H9 (cell line): ENCODE results near the gene CHST8. TPM values are rescaled to one million over a fixed set of nuclear protein-coding genes. Genes with fewer than 3 reads are reported as not detected.

Source experiments
- DNase-seq: peaks from one replicate; pipeline ENCODE4 v3.0.0-alpha.2; 2017
- H2AFZ ChIP-seq: one replicate; pipeline ENCODE4 v1.6.1; 2013; ENCODE audit warnings: mild to moderate bottlenecking, low read length, control low read depth, moderate library complexity
- H2AK5ac ChIP-seq: 2 replicates; pipeline ENCODE4 v1.6.1; 2013; ENCODE audit warnings: low read length, control low read depth, mixed read lengths; ENCODE audit not compliant: insufficient read length
- H2BK120ac ChIP-seq: one replicate; pipeline ENCODE4 v1.6.1; 2013; ENCODE audit warnings: low read depth, mild to moderate bottlenecking, low read length, control low read depth, inconsistent platforms; ENCODE audit not compliant: poor library complexity, severe bottlenecking
- H2BK12ac ChIP-seq: 2 replicates; pipeline ENCODE4 v1.6.1; 2013; ENCODE audit warnings: low read length, control low read depth, mixed read lengths, low read depth; ENCODE audit not compliant: insufficient read length
- H2BK15ac ChIP-seq: 2 replicates; pipeline ENCODE4 v1.6.1; 2013; ENCODE audit warnings: low read depth, low read length, control low read depth
- H2BK20ac ChIP-seq: one replicate; pipeline ENCODE4 v1.6.1; 2013; ENCODE audit warnings: low read depth, mild to moderate bottlenecking, low read length, control low read depth, inconsistent platforms; ENCODE audit not compliant: poor library complexity, severe bottlenecking
- H2BK5ac ChIP-seq: 2 replicates; pipeline ENCODE4 v1.6.1; 2013; ENCODE audit warnings: low read length, control low read depth, mixed read lengths; ENCODE audit not compliant: insufficient read length
- H3K14ac ChIP-seq: 2 replicates; pipeline ENCODE4 v1.6.1; 2013; ENCODE audit warnings: low read length, control low read depth; ENCODE audit not compliant: insufficient read depth
- H3K18ac ChIP-seq: 2 replicates; pipeline ENCODE4 v1.6.1; 2013; ENCODE audit warnings: low read depth, mild to moderate bottlenecking, mixed read lengths, low read length, control low read depth; ENCODE audit not compliant: insufficient read length
- H3K23ac ChIP-seq: 2 replicates; pipeline ENCODE4 v1.6.1; 2013; ENCODE audit warnings: low read length, control low read depth, mixed read lengths, low read depth; ENCODE audit not compliant: insufficient read length
- H3K23me2 ChIP-seq: 2 replicates; pipeline ENCODE4 v1.6.1; 2013; ENCODE audit warnings: low read depth, mild to moderate bottlenecking, mixed read lengths, low read length, control low read depth; ENCODE audit not compliant: insufficient read length, poor library complexity, severe bottlenecking
- H3K27ac ChIP-seq: 2 replicates; pipeline ENCODE4 v1.5.1; 2013; ENCODE audit warnings: low read length, control low read depth, mixed read lengths, low read depth; ENCODE audit not compliant: insufficient read length
- H3K27me3 ChIP-seq: 2 replicates; pipeline ENCODE4 v1.6.1; 2013; ENCODE audit warnings: low read length, control low read depth, inconsistent platforms; ENCODE audit not compliant: insufficient read depth
- H3K4ac ChIP-seq: 2 replicates; pipeline ENCODE4 v1.6.1; 2013; ENCODE audit warnings: low read depth, mild to moderate bottlenecking, control low read depth, inconsistent platforms, low read length, moderate library complexity
- H3K4me1 ChIP-seq: 2 replicates; pipeline ENCODE4 v1.6.1; 2013; ENCODE audit warnings: low read length, control low read depth, inconsistent platforms; ENCODE audit not compliant: insufficient read depth
- H3K4me2 ChIP-seq: 2 replicates; pipeline ENCODE4 v1.6.1; 2013; ENCODE audit warnings: low read length, control low read depth, mixed read lengths; ENCODE audit not compliant: insufficient read length, insufficient read depth
- H3K56ac ChIP-seq: 2 replicates; pipeline ENCODE4 v1.6.1; 2013; ENCODE audit warnings: low read depth, mild to moderate bottlenecking, mixed read lengths, low read length, control low read depth; ENCODE audit not compliant: insufficient read length
- H3K79me1 ChIP-seq: 2 replicates; pipeline ENCODE4 v1.6.1; 2013; ENCODE audit warnings: low read depth, mild to moderate bottlenecking, moderate library complexity, low read length, control low read depth, inconsistent platforms; ENCODE audit not compliant: insufficient read depth, poor library complexity, severe bottlenecking
- H3K79me2 ChIP-seq: 2 replicates; pipeline ENCODE4 v1.6.1; 2013; ENCODE audit warnings: low read length, control low read depth, inconsistent platforms; ENCODE audit not compliant: insufficient read depth
- H3K9ac ChIP-seq: 2 replicates; pipeline ENCODE4 v1.6.1; 2013; ENCODE audit warnings: low read length, control low read depth, mixed read lengths; ENCODE audit not compliant: insufficient read length; ENCODE audit errors: extremely low read depth
- H3K9me3 ChIP-seq: one replicate; pipeline ENCODE4 v1.6.1; 2013; ENCODE audit warnings: low read depth, low read length, inconsistent platforms; ENCODE audit not compliant: control insufficient read depth
- H3T11ph ChIP-seq: one replicate; pipeline ENCODE4 v1.6.1; 2013; ENCODE audit warnings: mild to moderate bottlenecking, low read length, control low read depth, inconsistent platforms
- H4K20me1 ChIP-seq: one replicate; pipeline ENCODE4 v1.6.1; 2013; ENCODE audit not compliant: control insufficient read depth, insufficient read length, insufficient read depth
- H4K5ac ChIP-seq: 2 replicates; pipeline ENCODE4 v1.6.1; 2013; ENCODE audit warnings: low read depth, mild to moderate bottlenecking, mixed read lengths, low read length, control low read depth; ENCODE audit not compliant: insufficient read length
- H4K8ac ChIP-seq: replicated peaks from 2 replicates; pipeline ENCODE4 v1.6.1; 2013; ENCODE audit warnings: low read length, control low read depth, mixed read lengths, low read depth; ENCODE audit not compliant: insufficient read length
- H4K91ac ChIP-seq: 2 replicates; pipeline ENCODE4 v1.6.1; 2013; ENCODE audit warnings: low read depth, mild to moderate bottlenecking, moderate library complexity, mixed read lengths, low read length, control low read depth; ENCODE audit not compliant: insufficient read length
- H3K27ac Mint-ChIP-seq, 3 experiments: 2 replicates in 2 of 3; 3 replicates in 1 of 3; pipeline ENCODE4 v1.8.0; 2020 to 2021; ENCODE audit warnings: mixed read lengths in 3 of 3, mild to moderate bottlenecking in 1 of 3, moderate library complexity in 1 of 3
- H3K27me3 Mint-ChIP-seq: 2 replicates; pipeline ENCODE4 v1.8.0; 2021; ENCODE audit warnings: low read depth, mild to moderate bottlenecking, moderate library complexity, mixed read lengths
- H3K36me3 Mint-ChIP-seq, 3 experiments: 2 replicates in 2 of 3; 3 replicates in 1 of 3; pipeline ENCODE4 v1.8.0; 2020 to 2021; ENCODE audit warnings: low read depth in 3 of 3, mixed read lengths in 3 of 3; ENCODE audit not compliant: insufficient read depth in 1 of 3
- H3K4me1 Mint-ChIP-seq, 2 experiments: 2 replicates each; pipeline ENCODE4 v1.8.0; 2020; ENCODE audit warnings: mixed read lengths in 2 of 2
- H3K4me3 Mint-ChIP-seq, 2 experiments: 2 replicates in 1 of 2; 3 replicates in 1 of 2; pipeline ENCODE4 v1.8.0; 2020 to 2021; ENCODE audit warnings: mild to moderate bottlenecking in 2 of 2, mixed read lengths in 2 of 2, moderate library complexity in 1 of 2
- H3K9me3 Mint-ChIP-seq, 2 experiments: 2 replicates in 1 of 2; 3 replicates in 1 of 2; pipeline ENCODE4 v1.8.0; 2020; ENCODE audit warnings: mild to moderate bottlenecking in 2 of 2, mixed read lengths in 2 of 2, moderate library complexity in 1 of 2
- WGBS: extraction: QIAGEN DNeasy Blood & Tissue Kit; methylation state at CpG from one replicate; pipeline ENCODE4 v1.1.7; 2013; ENCODE audit warnings: missing lambda C conversion rate, low lambda C conversion rate, mixed read lengths; ENCODE audit not compliant: insufficient read length; ENCODE audit errors: extremely low coverage; 5-methylcytosine and 5-hydroxymethylcytosine counted together
- total RNA-seq: library from RNA; stranded (reverse); gene quantifications from 2 replicates; pipeline ENCODE4 v1.2.1, GENCODE V29; 2021
- TF ChIP-seq, protein P1 (sequence below): fragments of 200-600 bp; sonication (generic); conservative IDR thresholded peaks from 3 replicates; pipeline ENCODE4 v1.8.0; 2021; ENCODE audit warnings: antibody characterized with exemption, mild to moderate bottlenecking

The CHST8 gene
- total RNA-seq, 1 experiment from 2014 or later = 5.1 TPM

DNA sequence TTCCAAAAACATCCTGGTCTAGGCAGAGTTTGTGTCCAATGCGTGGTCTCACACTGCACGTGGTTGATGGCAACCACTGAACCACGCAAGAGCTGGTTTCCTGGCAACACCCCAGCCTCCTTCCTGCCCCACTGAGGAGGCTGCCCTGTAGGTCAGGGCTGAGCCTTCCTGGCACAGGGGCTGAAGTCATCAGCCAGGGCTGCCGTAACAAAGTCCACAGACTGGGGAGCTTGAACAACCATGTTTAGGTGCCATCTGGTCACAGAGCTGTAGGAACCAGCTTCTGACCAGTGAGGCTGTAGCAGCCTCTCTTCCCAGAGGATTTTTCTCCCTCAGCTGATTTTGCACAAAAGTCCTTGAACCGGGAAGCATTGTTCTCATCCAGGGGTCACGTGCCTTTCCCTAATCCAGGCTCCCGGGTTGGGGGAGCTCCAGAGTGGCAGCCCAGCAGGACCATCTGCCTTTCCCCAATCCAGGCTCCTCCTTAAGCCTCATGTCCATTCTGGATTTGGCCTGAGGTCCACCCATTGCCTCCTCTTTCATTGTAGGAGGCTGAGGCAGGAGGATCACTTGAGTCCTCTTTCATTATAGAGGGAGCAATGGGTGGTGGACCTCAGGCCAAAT is 53.9 kb downstream of the CHST8 start:
- no peaks in the 10 kb centered on the region for H3K79me2 ChIP-seq
- no peak overlapping the region for H2BK12ac ChIP-seq
- peaks cover 4% of the 10 kb centered on the region for H3K27me3 Mint-ChIP-seq
- no peaks in the 10 kb centered on the region for H3K4me1 Mint-ChIP-seq
- H3K4me3 Mint-ChIP-seq = no peak overlapping the region
- H3K4ac ChIP-seq = no peak overlapping the region
- no peak overlapping the region for H3K27ac Mint-ChIP-seq
- no peak overlapping the region for H2BK20ac ChIP-seq
- no peak overlapping the region for H2BK5ac ChIP-seq
- no peak overlapping the region for H3K56ac ChIP-seq
- no peak overlapping the region for H2BK15ac ChIP-seq
- H3K4me1 ChIP-seq = no peaks in the 10 kb centered on the region; the same call in 1 of the 2 replicates
- H3K9me3 Mint-ChIP-seq = no peaks in the 10 kb centered on the region
- no peaks in the 10 kb centered on the region for H3K23me2 ChIP-seq
- no peak overlapping the region for H3K4me2 ChIP-seq
- no peak overlapping the region for H3T11ph ChIP-seq
- no peak overlapping the region for H4K8ac ChIP-seq
- no peak overlapping the region for H2AK5ac ChIP-seq
- no peak overlapping the region for H3K27ac ChIP-seq
- H2AFZ ChIP-seq = no peak overlapping the region
- no peak overlapping the region for H3K18ac ChIP-seq
- no peaks in the 10 kb centered on the region for H3K27me3 ChIP-seq
- no peak for DNase-seq
- WGBS = no CpG with 5 or more reads among the region's 7 CpGs
- no peaks in the 10 kb centered on the region for H3K36me3 Mint-ChIP-seq
- H4K5ac ChIP-seq = no peak overlapping the region
- no peak overlapping the region for H3K9ac ChIP-seq
- H3K79me1 ChIP-seq = no peaks in the 10 kb centered on the region
- H4K20me1 ChIP-seq = no peaks in the 10 kb centered on the region
- H4K91ac ChIP-seq = no peak overlapping the region
- no peak overlapping the region for H2BK120ac ChIP-seq
- H3K23ac ChIP-seq = no peak overlapping the region
- H3K14ac ChIP-seq = no peak overlapping the region; the same call in 1 of the 2 replicates
- no peaks in the 10 kb centered on the region for H3K9me3 ChIP-seq
- TF ChIP-seq, protein P1, sequence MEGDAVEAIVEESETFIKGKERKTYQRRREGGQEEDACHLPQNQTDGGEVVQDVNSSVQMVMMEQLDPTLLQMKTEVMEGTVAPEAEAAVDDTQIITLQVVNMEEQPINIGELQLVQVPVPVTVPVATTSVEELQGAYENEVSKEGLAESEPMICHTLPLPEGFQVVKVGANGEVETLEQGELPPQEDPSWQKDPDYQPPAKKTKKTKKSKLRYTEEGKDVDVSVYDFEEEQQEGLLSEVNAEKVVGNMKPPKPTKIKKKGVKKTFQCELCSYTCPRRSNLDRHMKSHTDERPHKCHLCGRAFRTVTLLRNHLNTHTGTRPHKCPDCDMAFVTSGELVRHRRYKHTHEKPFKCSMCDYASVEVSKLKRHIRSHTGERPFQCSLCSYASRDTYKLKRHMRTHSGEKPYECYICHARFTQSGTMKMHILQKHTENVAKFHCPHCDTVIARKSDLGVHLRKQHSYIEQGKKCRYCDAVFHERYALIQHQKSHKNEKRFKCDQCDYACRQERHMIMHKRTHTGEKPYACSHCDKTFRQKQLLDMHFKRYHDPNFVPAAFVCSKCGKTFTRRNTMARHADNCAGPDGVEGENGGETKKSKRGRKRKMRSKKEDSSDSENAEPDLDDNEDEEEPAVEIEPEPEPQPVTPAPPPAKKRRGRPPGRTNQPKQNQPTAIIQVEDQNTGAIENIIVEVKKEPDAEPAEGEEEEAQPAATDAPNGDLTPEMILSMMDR = no peak
